ENCODE data around the gene MRPL14. TPM values are rescaled to one million over a fixed set of nuclear protein-coding genes. Genes with fewer than 3 reads are reported as not detected.

The MRPL14 gene
- total RNA-seq, 2 experiments from 2014 or later = 51.3 to 87.2 TPM

- Histone ChIP-seq H3K27ac (ENCODE audit: low read depth, low read length, poor library complexity, severe bottlenecking) (no peak overlapping the region), H3K9me2 (ENCODE audit: insufficient read depth, low read length) (no peaks in the 10 kb centered on the region), H3K4me2 (ENCODE audit: low read length) (no peak overlapping the region), H3K9me3 (ENCODE audit: low read length) (no peaks in the 10 kb centered on the region), H3K4me1 (ENCODE audit: insufficient read depth, low read length, poor library complexity, severe bottlenecking) (peaks cover 16% of the 10 kb centered on the region), H3K79me2 (ENCODE audit: insufficient read depth, low read depth, low read length) (no peaks in the 10 kb centered on the region), H3K36me3 (ENCODE audit: insufficient read depth, low read length) (no peaks in the 10 kb centered on the region), H3K4me3 (ENCODE audit: low read depth, low read length, poor library complexity, severe bottlenecking) (no peak overlapping the region), H4K20me1 (ENCODE audit: insufficient read depth, low read length) (no peaks in the 10 kb centered on the region), H2AFZ (ENCODE audit: low read length) (no peak overlapping the region)
- no TSS peak for BruUV-seq (replicated peaks)
- ChIA-PET CTCF (ENCODE audit: unreplicated experiment) (no interaction called here), POLR2A (no interaction called here)
- no peak for TF ChIP-seq EZH2phosphoT487 (IDR thresholded peaks at IDR 0.05; ENCODE audit: borderline replicate concordance, low read depth, low read length)
- no peak for TF ChIP-seq CTCF (conservative IDR thresholded peaks at IDR 0.05; ENCODE audit: low read length)
- intact Hi-C loops (cut with micrococcal nuclease; ENCODE audit: unreplicated experiment) = no loop called here
- DNase-seq (ENCODE audit: low spot score) = no peak
Measured at GRCh38 chr6:44081753-44082152, 45.5 kb downstream of the MRPL14 start.

- intact Hi-C loops (cut with micrococcal nuclease; ENCODE audit: unreplicated experiment) = no loop called here
- BruUV-seq (replicated peaks) = no TSS peak
- TF ChIP-seq EZH2phosphoT487 (IDR thresholded peaks at IDR 0.05; ENCODE audit: borderline replicate concordance, low read depth, low read length) = no peak
- no peak for TF ChIP-seq CTCF (conservative IDR thresholded peaks at IDR 0.05; ENCODE audit: low read length)
- ChIA-PET CTCF (ENCODE audit: unreplicated experiment) (interaction anchor here (0.6 kb wide), 1 partner anchor 12 kb away, joined by 8 read pairs; no protein-coding TSS in a partner anchor), POLR2A (interaction anchor here (0.5 to 0.9 kb wide), 2 partner anchors 356 to 840 kb away, joined by 6 to 8 read pairs; no protein-coding TSS in a partner anchor)
- Histone ChIP-seq H3K79me2 (ENCODE audit: insufficient read depth, low read depth, low read length) (no peaks in the 10 kb centered on the region), H3K9me3 (ENCODE audit: low read length) (no peaks in the 10 kb centered on the region), H3K36me3 (ENCODE audit: insufficient read depth, low read length) (no peaks in the 10 kb centered on the region), H3K9me2 (ENCODE audit: insufficient read depth, low read length) (no peaks in the 10 kb centered on the region), H3K4me2 (ENCODE audit: low read length) (peak overlapping the region; percentile 13; the same call in 1 of the 2 replicates), H3K4me1 (ENCODE audit: insufficient read depth, low read length, poor library complexity, severe bottlenecking) (peaks cover 25% of the 10 kb centered on the region), H4K20me1 (ENCODE audit: insufficient read depth, low read length) (no peaks in the 10 kb centered on the region), H2AFZ (ENCODE audit: low read length) (no peak overlapping the region), H3K4me3 (ENCODE audit: low read depth, low read length, poor library complexity, severe bottlenecking) (no peak overlapping the region), H3K27ac (ENCODE audit: low read depth, low read length, poor library complexity, severe bottlenecking) (no peak overlapping the region)
- no peak for DNase-seq (ENCODE audit: low spot score)
Measured at GRCh38 chr6:44080561-44081521, 46.4 kb downstream of the MRPL14 start.

- Histone ChIP-seq H3K9me3 (ENCODE audit: low read length) (no peaks in the 10 kb centered on the region), H3K4me1 (ENCODE audit: insufficient read depth, low read length, poor library complexity, severe bottlenecking) (peaks cover 37% of the 10 kb centered on the region), H2AFZ (ENCODE audit: low read length) (no peak overlapping the region), H3K9me2 (ENCODE audit: insufficient read depth, low read length) (no peaks in the 10 kb centered on the region), H3K79me2 (ENCODE audit: insufficient read depth, low read depth, low read length) (no peaks in the 10 kb centered on the region), H3K4me3 (ENCODE audit: low read depth, low read length, poor library complexity, severe bottlenecking) (no peak overlapping the region), H4K20me1 (ENCODE audit: insufficient read depth, low read length) (no peaks in the 10 kb centered on the region), H3K4me2 (ENCODE audit: low read length) (no peak overlapping the region), H3K27ac (ENCODE audit: low read depth, low read length, poor library complexity, severe bottlenecking) (no peak overlapping the region), H3K36me3 (ENCODE audit: insufficient read depth, low read length) (no peaks in the 10 kb centered on the region)
- BruUV-seq (replicated peaks) = no TSS peak
- ChIA-PET POLR2A (no interaction called here), CTCF (ENCODE audit: unreplicated experiment) (interaction anchor here (1.4 kb wide), 1 partner anchor 302 kb away, joined by 3 read pairs; no protein-coding TSS in a partner anchor)
- intact Hi-C loops (cut with micrococcal nuclease; ENCODE audit: unreplicated experiment) = loop anchor here (1.0 to 10.0 kb wide), 5 partner anchors 310 to 565 kb away; partner anchors contain the start of genes LRRC73, MAD2L1BP, POLR1C and YIPF3
- DNase-seq (ENCODE audit: low spot score) = no peak
- TF ChIP-seq EZH2phosphoT487 (IDR thresholded peaks at IDR 0.05; ENCODE audit: borderline replicate concordance, low read depth, low read length) (no peak), CTCF (conservative IDR thresholded peaks at IDR 0.05; ENCODE audit: low read length) (no peak)
Measured at GRCh38 chr6:44079672-44080071, 47.6 kb downstream of the MRPL14 start.

All from OCI-LY7 (cell line).